Neural cell (in vitro differentiated cells): ENCODE results near the gene FAP.

ENCODE experiments used
- CTCF ChIP-seq: fragments of 450-650 bp; IDR thresholded peaks from 2 replicates; pipeline ENCODE4 v1.5.1; 2014; ENCODE audit warnings: antibody characterized with exemption, mild to moderate bottlenecking, moderate library complexity; ENCODE audit not compliant: poor library complexity, severe bottlenecking
- EP300 ChIP-seq: fragments of 450-650 bp; conservative IDR thresholded peaks from 2 replicates; pipeline ENCODE4 v1.6.1; 2014; ENCODE audit warnings: antibody characterized with exemption, mild to moderate bottlenecking, moderate library complexity; ENCODE audit not compliant: poor library complexity, severe bottlenecking
- EZH2 ChIP-seq: fragments of 200-600, 300-800 bp; shearing (Covaris generic), sonication (generic); IDR thresholded peaks from 2 replicates; pipeline ENCODE4 v1.6.1; 2014; ENCODE audit warnings: antibody characterized with exemption, low read length, borderline replicate concordance, mild to moderate bottlenecking; ENCODE audit not compliant: insufficient read depth, poor library complexity, severe bottlenecking
- POLR2AphosphoS5 ChIP-seq: IDR thresholded peaks from 2 replicates; pipeline ENCODE4 v1.6.1; 2012
- SMC3 ChIP-seq: fragments of 450-650 bp; conservative IDR thresholded peaks from 2 replicates; pipeline ENCODE4 v1.6.1; 2014; ENCODE audit warnings: antibody characterized with exemption, mild to moderate bottlenecking, moderate library complexity; ENCODE audit not compliant: poor library complexity

GRCh38 chr2:162123806-162124758 lies 119.2 kb downstream of the FAP start:
- peak; percentile 83 for TF ChIP-seq CTCF
- no peak for TF ChIP-seq POLR2AphosphoS5
- TF ChIP-seq SMC3: peak; percentile 82
- TF ChIP-seq EZH2: no peak
- no peak for TF ChIP-seq EP300
